OCI-M2 (cell line): ENCODE results near the gene DDX51.
"Not testable (repeated sequence)": the region's sequence is repeated elsewhere in the genome, so short reads cannot be mapped to it uniquely, and the experiment has no call there.

Experiments used
- DNase-seq: peaks from one replicate; lab custom pipeline; 2025; ENCODE audit not compliant: unreplicated experiment; lab: John Stamatoyannopoulos, UW

The DDX51 gene

GRCh38 chr12:132141976-132142678 is 2.0 kb downstream of the DDX51 start:
- DNase-seq, result no peak

GRCh38 chr12:132140918-132141841 is 2.9 kb downstream of the DDX51 start:
- DNase-seq, result no peak

GRCh38 chr12:132140501-132140900 is 3.6 kb downstream of the DDX51 start:
- DNase-seq, result no peak

GRCh38 chr12:132139912-132140311 is 4.2 kb downstream of the DDX51 start:
- no peak for DNase-seq

GRCh38 chr12:132138941-132139871 is 4.9 kb downstream of the DDX51 start:
- DNase-seq, result no peak

GRCh38 chr12:132137483-132138125 is 6.5 kb downstream of the DDX51 start:
- no peak for DNase-seq

GRCh38 chr12:132136226-132136625 is 7.9 kb downstream of the DDX51 start:
- DNase-seq, result not testable (repeated sequence)

GRCh38 chr12:132134653-132135183 is 9.4 kb downstream of the DDX51 start:
- not testable (repeated sequence) for DNase-seq

- DNase-seq, result no peak
Observed at GRCh38 chr12:132133952-132134652, 10.0 kb downstream of the DDX51 start.

GRCh38 chr12:132132609-132133430 is 11.3 kb downstream of the DDX51 start:
- no peak for DNase-seq

- DNase-seq, result no peak
Observed at GRCh38 chr12:132131952-132132351, 12.2 kb downstream of the DDX51 start.

GRCh38 chr12:132131229-132131628 is 12.9 kb downstream of the DDX51 start:
- no peak for DNase-seq

GRCh38 chr12:132130690-132131089 is 13.4 kb downstream of the DDX51 start:
- no peak for DNase-seq

- no peak for DNase-seq
Observed at GRCh38 chr12:132129007-132129406, 15.1 kb downstream of the DDX51 start.

- no peak for DNase-seq
Observed at GRCh38 chr12:132127041-132127440, 17.1 kb downstream of the DDX51 start.

GRCh38 chr12:132125736-132126135 is 18.4 kb downstream of the DDX51 start:
- no peak for DNase-seq

- DNase-seq, result no peak
Observed at GRCh38 chr12:132124766-132125425, 19.2 kb downstream of the DDX51 start.
